Sciatic nerve (tissue), 2 donors: ENCODE results near the gene CLRN2. TPM values are rescaled to one million over a fixed set of nuclear protein-coding genes. Genes with fewer than 3 reads are reported as not detected.
A peak's percentile ranks its signal among the peaks of the same experiment; 100 is the strongest.
"Not testable (repeated sequence)": the region's sequence is repeated elsewhere in the genome, so short reads cannot be mapped to it uniquely, and the experiment has no call there.

ENCODE experiments used
- ATAC-seq: fragments of 200-7000 bp; cut with Tn5 transposase; one replicate; pipeline ENCODE4 v1.9.1; 2020; ENCODE audit warnings: mild to moderate bottlenecking, moderate library complexity
- DNase-seq: peaks from one replicate; pipeline ENCODE4 v3.0.0-alpha.2; 2020; ENCODE audit warnings: low spot score
- intact Hi-C: fragments of 100-400 bp; cut with DNase I; formaldehyde crosslinking; loops from one replicate; pipeline ENCODE4 v1.14.2; 2022
- total RNA-seq: library from RNA; stranded (reverse); fragmentation: NEBNext Ultra II Directional; extraction: Animal tissue kit (Norgen Biotek cat#: 25700); gene quantifications from one replicate; pipeline ENCODE4 v1.2.1, GENCODE V29; 2021
- donor health status: DM: no; HTN: no; CAD: no.
- donor health status: DM: no; HTN: no; CAD: no.

CLRN2 gene
- total RNA-seq, 1 donor from 2014 or later: not detected

DNA sequence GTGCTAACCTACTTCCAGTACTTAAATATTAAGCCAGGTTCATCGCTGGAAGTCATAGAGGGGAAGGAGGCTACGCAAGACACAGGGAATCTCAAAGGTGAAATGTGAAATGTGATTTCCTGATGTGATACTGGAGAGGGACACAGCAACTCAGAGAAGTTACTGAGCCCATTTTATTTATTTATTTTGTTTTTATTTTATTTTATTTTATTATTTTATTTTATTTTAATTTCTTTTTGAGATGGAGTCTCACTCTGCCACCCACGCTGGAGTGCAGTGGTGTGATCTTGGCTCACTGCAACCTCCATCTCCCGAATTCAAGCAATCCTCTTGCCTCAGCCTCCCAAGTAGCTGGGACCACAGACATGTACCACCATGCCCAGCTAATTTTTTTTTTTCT is 19.7 kb downstream of the CLRN2 start:
- DNase-seq (no peak), ATAC-seq (no peak)
- intact Hi-C loops: no loop called here

DNA sequence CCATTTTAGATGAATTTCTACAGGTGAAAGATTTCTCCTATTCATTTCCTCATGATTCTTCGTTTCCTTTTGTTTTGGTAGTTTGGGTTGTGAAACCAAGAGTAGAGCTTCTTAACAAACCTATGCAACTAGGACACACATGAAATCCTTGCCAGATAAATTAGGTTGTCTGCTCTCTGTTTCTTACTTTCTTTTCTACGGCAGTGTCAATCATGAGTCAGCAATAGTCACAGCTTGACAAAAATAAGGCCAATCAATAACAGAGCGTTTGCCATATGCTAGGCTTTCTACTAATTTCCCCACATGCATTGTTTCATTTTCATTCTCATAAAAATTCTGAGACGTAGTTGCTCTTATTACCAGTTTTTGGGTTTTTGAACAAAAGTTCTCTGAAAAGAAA is 20.3 kb downstream of the CLRN2 start:
- intact Hi-C loops: no loop called here
- ATAC-seq: no peak
- DNase-seq: no peak

DNA sequence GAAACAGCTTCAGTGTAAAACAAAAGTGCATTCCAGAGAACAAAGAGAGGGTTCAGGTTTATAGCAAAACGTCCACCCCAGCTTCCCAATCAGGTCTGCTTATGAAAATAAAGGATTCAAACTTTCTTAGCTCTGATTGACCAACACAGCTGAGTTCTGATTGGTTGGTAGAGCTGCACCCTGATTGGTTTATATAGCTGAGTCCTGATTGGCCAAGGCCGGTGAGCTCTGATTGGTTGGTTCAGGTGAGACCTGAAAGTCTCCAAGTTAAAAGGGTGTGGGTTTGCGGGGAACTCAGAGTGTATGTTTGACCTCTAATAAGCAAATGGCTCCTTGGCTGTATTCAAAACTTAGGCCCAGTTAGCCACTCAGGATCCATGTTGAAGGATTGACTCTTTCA is 20.9 kb downstream of the CLRN2 start:
- DNase-seq (no peak), ATAC-seq (no peak)
- intact Hi-C loops: no loop called here

DNA sequence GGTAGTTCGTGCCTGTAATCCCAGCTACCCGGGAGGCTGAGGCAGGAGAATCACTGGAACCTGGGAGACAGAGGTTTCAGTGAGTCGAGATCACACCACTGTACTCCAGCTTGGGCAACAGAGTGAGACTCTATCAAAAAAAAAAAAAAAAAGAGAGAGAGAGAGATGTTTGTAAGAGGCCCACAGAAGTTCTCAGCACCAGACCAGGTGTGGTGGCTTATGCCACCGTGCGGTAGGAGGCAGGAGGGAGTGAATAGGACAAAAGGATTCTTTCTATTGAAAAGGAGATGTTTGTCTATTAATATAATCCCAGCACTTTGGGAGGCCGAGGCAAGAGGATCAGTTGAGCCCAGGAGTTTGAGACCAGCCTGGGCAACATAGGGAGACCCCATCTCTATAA is 22.1 kb downstream of the CLRN2 start:
- DNase-seq, ATAC-seq, intact Hi-C loops: not testable (repeated sequence)

DNA sequence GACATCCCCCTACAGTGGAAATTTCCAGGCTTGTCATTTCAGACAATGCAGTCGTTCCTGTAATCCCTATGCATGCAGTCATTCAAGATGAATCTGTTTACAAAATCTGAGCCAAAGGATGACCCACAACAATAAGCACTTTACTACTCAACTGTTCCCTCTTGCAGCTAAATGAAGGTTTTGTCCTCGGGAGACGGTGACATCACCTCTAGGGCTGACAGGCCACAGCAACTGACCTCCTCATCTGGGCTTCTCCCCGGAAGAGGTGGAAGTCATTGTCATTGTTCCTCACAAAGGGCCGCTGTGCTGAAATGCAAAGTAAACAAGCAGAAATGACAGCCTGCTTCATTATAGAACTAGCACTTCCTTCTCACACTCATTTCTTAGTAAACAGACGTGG is 29.2 kb downstream of the CLRN2 start:
- intact Hi-C loops: loop anchor here (10.0 kb wide), 1 partner anchor 91 kb away; no protein-coding TSS in a partner anchor
- ATAC-seq (peak; percentile 53), DNase-seq (no peak)

DNA sequence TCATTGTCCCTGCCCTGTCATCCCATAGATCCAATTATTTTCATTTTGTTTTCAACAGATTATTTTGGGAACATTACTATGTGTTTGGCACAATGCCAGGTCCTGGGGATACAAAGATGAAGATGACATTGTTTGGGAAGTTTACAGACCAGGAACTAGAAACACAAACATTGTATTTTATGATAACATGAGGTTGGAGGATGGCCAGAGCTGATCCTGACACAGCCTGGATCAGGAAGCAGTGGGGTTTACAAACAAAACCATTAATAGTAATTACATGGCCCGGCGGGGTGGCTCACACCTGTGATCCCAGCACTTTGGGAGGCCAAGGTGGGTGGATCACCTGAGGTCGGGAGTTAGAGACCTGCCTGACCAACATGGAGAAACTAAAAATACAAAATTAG is 29.9 kb downstream of the CLRN2 start:
- DNase-seq (no peak), ATAC-seq (no peak)
- intact Hi-C loops: loop anchor here (10.0 kb wide), 1 partner anchor 90 kb away; no protein-coding TSS in a partner anchor

DNA sequence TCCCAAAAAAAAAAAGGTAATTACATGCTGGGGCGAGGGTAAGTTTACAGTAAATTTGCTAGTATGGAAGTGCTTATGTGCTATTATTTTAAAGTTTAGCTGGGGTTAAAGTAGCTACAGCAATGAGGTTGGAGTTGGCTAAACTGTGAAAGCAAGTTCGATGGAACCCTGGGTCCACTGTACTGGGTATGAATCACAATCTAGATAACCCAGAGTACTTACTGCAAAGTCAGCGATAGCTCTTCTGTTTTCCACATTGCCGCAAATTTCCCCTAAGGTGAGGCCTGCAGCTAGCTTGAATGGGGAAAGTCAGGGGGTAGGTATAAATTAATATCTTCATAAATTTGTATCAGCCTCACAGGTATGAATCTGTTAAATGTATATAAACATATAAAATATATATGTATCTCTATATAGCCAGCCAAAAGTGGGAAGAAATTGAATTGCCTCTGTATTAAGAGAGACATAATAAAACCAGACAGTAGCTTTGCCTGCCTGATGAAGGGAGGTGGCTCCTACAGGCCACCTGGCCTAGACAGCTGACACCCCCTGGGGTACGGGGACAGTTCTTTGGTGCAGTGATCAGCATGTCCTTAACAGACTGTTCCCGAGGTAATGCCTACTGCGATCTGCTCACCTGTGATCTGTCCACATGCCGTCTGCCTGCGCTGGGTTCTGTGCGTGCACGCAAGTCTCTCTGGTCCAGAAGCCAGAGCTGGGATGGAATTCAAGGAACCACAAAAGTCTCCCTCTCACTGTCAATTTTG is 30.6 kb downstream of the CLRN2 start:
- no peak for DNase-seq
- no peak for ATAC-seq
- intact Hi-C loops: loop anchor here (10.0 kb wide), 1 partner anchor 89 kb away; no protein-coding TSS in a partner anchor

DNA sequence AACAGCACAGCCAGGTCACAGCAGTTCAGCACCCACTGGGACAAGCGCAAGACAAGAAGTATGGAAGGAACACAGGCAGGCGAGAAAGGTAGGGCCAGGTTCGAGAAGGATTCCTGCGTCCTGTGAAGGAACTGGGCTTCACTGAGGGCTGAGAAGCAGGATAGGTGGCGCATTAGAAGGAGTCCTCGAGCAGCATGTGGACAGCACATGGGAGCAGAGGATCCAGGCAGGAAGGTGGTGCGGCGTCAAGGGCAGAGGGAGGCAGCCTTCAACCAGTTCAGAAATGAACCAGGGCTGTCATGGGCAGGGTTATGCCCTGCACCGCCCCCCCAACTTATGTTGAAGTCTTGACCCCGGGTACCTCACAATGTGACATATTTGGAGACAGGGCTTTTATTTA is 31.3 kb downstream of the CLRN2 start:
- intact Hi-C loops: loop anchor here (10.0 kb wide), 1 partner anchor 89 kb away; no protein-coding TSS in a partner anchor
- no peak for DNase-seq
- ATAC-seq: no peak

DNA sequence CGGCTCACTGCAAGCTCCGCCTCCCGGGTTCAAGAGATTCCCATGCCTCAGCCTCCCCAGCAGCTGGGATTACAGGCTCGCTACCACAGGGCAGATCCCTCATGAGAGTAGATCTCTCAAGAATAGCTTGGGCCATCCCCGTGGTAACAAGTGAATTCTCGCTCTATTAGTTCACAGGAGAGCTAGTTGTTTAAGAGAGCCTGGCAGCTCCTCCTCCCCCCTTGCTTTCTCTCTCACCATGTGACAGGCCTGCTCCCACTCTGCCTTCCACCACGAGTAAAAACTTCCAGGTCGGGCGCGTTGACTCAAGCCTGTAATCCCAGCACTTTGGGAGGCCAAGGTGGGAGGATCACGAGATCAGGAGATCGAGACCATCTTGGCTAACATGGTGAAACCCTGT is 31.7 kb downstream of the CLRN2 start:
- ATAC-seq (no peak), DNase-seq (no peak)
- intact Hi-C loops: loop anchor here (10.0 kb wide), 1 partner anchor 88 kb away; no protein-coding TSS in a partner anchor

DNA sequence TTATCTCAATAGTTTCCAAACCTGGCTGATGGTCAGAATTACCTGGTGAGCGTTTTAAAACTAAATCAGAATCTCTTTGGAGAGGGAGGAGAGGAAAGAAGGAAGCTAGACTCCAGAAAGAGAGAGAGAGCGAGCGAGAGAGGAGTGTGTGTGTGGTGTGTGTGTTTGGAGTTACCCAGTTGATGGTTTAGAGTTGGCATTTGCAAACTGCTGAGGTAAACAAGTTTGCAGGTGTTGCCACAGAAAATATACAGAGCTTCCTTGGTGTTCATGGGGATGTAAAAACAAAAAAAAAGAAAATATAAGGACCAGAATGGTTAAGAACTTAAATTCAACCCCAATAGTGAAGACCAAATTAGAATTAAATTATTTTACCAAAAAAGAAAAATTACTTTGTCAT is 35.6 kb downstream of the CLRN2 start:
- intact Hi-C loops: no loop called here
- DNase-seq: no peak
- ATAC-seq: no peak

DNA sequence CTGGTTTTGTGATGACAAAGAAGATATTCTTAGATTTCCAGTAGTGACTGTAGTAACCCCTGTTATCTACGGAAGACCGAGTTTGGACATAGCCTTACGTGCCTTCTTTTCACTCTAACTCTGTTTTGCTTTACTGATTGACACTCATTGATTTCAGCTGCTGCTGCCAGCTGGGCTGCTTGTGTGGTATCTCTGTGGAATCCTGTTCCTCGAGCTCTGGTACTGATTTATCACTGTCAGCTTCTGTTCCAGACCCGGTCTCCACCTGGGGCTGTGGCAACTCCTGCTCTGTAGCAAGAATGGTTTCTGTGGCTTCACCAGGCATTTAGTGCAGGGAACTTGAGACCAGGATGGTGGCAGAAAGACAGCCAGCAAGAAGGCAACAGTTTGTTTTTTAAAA is 37.5 kb downstream of the CLRN2 start:
- DNase-seq: no peak
- ATAC-seq: no peak
- intact Hi-C loops: no loop called here

DNA sequence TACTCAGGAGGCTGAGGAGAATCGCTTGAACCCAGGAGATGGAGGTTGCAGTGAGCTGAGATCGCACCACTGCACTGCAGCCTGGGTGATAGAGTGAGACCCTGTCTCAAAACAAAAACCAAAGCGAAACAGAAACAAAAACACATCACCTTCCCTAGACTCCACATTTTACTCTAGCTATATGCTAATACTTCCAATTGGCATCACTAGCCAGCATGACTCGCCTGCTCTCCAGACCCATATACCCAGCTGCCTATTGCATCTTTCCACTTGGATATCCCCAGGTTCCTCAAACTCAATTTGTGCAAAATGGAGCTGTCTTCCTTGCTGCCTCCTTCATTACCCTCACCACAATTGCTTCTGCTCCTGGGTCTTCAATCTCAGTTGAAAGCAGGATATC is 39.6 kb downstream of the CLRN2 start:
- no peak for DNase-seq
- intact Hi-C loops: no loop called here
- ATAC-seq: no peak

DNA sequence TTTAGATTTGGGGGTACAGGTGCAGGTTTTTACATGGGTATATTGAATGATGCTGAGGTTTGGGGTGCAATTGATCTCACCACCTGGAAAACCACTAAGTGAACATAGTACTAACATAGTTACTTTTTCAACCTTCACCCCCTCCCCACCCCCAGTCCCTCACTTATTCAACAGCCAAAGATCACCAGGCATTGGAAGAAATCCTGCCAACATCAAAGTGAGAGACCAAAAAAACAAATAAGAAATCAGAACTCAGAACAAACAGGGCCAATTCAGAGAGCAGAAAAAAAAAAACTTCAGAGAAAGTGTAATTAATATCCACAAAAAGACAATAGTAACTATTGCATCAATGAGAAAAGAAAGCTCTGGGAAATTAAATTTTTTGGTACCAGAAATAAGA is 41.5 kb downstream of the CLRN2 start:
- intact Hi-C loops: no loop called here
- DNase-seq: no peak
- no peak for ATAC-seq

DNA sequence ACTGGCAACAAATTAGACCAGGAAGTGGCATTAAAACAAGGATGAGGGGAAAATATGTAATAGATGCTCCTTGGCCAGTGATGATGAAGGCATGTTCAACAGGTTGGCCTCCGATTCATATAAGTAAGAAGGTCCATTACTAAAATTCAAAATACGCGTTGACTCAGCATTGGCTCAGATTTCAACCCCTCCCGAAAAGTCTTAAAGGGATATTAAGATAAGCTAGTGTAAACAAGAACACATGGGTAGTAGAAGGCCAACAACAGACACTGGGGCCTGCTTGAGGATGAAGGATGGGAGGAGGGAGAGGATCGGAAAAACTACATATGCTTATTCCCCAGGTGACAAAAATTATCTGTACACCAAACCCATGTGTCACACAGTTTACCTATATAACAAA is 42.9 kb downstream of the CLRN2 start:
- ATAC-seq (no peak), DNase-seq (no peak)
- intact Hi-C loops: no loop called here

DNA sequence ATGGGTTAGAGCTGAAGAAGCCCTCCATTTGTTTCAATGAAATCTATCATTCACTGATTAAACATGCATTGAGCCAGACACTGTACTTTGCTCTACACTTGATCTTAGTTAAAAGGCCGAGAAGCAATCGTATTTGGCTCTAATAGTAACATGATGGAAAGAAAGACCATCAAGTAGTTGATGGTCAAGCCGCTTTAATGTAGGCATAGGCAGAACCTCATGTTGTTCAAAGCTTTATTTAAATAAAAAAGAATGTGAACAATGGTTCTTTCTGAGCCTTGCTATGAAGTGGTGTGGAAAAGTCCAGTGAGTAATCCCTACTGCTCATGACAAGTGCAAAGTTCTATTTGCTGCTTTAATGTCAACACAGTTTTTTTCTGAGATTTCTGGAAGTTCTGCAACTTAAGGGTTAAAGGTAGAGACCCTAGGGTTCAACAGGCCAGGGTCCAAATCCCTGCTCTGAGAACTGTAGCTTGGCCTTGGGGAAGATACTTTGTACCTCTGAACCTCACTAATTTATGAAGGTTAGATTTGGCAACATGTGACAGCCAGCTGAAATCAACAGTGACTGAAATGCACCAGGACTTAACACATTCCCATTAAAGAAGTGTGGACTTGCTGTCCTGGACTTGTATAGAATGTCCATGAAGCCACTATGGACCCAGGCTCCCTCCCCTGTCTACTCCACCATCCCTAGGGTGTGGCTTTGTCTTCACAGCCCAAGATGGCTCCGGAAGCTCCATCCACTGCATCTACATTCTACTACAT is 44.2 kb downstream of the CLRN2 start:
- no peak for DNase-seq
- ATAC-seq: no peak
- intact Hi-C loops: no loop called here

DNA sequence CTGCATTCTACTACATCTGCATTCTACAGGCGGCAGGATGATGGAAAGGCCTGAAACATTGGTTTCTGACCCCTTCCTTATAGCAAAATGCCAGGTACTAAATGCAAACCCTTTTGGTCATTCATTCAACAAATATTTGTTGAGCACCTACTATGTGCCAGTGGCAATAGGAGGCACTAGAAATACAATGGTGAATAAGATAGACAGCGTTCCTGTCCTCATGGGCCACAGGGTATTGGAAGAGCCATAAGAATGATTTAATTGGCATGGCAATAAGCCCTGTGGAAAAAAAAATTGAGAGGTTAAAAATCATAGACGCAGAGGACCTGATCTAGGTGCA is 44.7 kb downstream of the CLRN2 start:
- intact Hi-C loops: no loop called here
- ATAC-seq (no peak), DNase-seq (no peak)

DNA sequence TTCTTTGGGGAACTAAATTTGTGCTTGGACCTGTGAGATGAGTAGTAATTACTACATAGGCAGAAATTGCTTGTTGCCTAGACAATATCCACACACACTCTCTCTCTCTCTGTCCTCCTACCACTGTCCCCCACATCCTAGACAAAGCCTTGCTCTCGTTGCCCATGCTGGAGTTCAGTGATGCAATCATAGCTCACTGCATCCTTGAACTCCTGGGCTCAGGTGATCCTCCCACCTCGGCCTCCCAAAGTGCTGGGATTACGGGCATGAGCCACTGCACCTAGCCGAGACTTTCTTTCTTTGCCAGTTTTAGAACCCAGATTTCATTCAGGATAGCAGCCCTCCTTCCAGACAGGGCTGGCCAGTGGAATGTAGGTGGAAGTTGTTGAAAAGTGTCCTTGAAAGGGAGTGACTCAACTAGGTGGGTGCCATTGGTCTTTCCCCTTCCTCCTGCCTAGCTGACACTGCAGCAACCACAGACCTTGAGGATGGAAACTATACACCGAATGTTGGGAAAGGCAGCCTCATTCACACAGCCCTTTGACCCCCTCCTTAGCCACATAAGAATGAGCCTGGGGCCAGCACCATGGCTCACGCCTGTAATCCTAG is 45.2 kb downstream of the CLRN2 start:
- ATAC-seq (no peak), DNase-seq (no peak)
- intact Hi-C loops: no loop called here

DNA sequence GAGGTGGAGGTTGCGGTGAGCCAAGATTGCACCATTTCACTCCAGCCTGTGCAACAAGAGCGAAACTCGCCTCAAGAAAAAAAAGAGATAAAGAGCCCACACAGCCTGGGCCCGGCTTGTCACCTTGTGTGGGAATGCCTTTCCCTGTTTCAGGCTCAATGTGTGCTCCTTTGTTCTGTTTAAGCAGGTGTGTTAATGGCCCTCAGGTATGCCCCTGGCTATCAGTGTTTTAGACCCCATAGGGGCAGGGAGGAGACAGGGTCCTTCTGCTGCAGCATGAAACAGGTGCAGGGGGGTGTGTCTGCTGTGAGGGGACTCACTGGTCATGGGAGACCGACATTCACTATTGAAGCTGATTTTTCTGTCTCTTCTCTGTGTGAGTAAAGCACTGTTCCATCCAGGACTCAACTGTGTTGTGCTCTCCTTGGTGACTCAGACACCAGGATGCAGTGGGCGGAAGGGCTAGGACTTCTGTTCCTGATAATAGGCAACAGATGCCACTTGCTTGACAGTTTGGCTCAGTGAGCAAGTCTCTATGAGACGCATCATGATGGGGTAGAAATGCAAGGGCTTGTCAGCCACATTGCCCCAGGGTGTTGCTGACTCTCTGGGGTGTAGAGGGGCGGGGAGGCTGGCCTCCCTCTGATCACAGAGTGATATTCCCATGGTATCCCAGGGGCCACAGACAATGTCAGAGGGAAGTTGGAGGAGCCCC is 46.4 kb downstream of the CLRN2 start:
- ATAC-seq (no peak), DNase-seq (no peak)
- intact Hi-C loops: no loop called here

DNA sequence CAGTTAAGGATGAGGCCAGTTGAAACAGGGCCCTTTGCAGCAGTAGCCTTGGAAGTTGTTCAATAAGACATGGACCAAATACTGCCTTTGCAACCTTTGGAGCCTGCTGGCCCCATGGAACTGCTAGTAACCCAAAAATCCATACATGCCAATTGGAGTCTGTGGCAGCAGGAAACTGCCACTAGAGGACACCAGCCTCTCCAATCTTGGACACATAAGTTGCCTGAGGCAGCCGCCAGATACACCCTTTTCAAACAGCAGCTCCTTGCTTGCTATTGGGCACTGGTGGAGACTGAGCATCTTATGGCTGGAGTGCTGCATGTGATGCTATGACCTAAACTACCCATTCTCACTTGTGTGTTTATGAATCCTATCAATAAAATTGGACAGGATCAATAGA is 47.2 kb downstream of the CLRN2 start:
- DNase-seq (no peak), ATAC-seq (no peak)
- intact Hi-C loops: no loop called here
